Adrenal gland (tissue), 12 donors: ENCODE measurements around the gene GPR35. TPM values are rescaled to one million over a fixed set of nuclear protein-coding genes. Genes with fewer than 3 reads are reported as not detected.

ENCODE experiments used
- DNase-seq, 7 donors: peaks; one replicate each; pipeline ENCODE4 v3.0.0-alpha.2; 2019 to 2020
- H3K27ac ChIP-seq, 5 donors: fragments of 200-600 bp; sonication (generic) in 4 of 5; 1 replicate in 3 of 5; 2 replicates in 2 of 5; pipeline versions ENCODE4 v1.5.1 to v1.8.0; 2016 to 2020; ENCODE audit warnings: mild to moderate bottlenecking in 1 of 5
- H3K27me3 ChIP-seq: fragments of 200-600 bp; 2 replicates; pipeline ENCODE4 v1.8.0; 2021
- H3K36me3 ChIP-seq, 2 donors: fragments of 200-600 bp; replicated peaks in 1 of 2; 1 replicate in 1 of 2; 2 replicates in 1 of 2; pipeline versions ENCODE4 v1.5.1 to v1.8.0; 2018 to 2022
- H3K4me1 ChIP-seq, 2 donors: fragments of 200-600 bp; replicated peaks in 1 of 2; 1 replicate in 1 of 2; 2 replicates in 1 of 2; pipeline versions ENCODE4 v1.5.1 to v1.8.0; 2018 to 2021
- H3K4me3 ChIP-seq, 4 donors: fragments of 200-600 bp; sonication (generic) in 3 of 4; one replicate each; pipeline ENCODE4 v1.5.1; 2016 to 2018
- H3K9me3 ChIP-seq, 3 donors: fragments of 200-600 bp; sonication (generic) in 1 of 3; replicated peaks in 1 of 3; 1 replicate in 2 of 3; 2 replicates in 1 of 3; pipeline versions ENCODE4 v1.5.1 to v1.8.0; 2016 to 2021
- CTCF ChIP-seq, 6 experiments: fragments of 450-650 bp in 4 of 6; fragments of 200-600 bp in 2 of 6; sonication (generic) in 1 of 6; IDR thresholded peaks; 1 replicate in 5 of 6; 2 replicates in 1 of 6; pipeline versions ENCODE4 v1.5.1 to v1.8.0; 2016 to 2021; ENCODE audit warnings: antibody characterized with exemption in 6 of 6, mild to moderate bottlenecking in 2 of 6, moderate library complexity in 1 of 6
- POLR2A ChIP-seq, 2 donors: fragments of 450-650 bp; IDR thresholded peaks; one replicate each; pipeline ENCODE4 v1.6.1; 2017; ENCODE audit warnings: antibody characterized with exemption in 2 of 2, mild to moderate bottlenecking in 2 of 2, moderate library complexity in 1 of 2
- WGBS, 4 donors: extraction: QIAGEN DNeasy Blood & Tissue Kit in 2 of 4; methylation state at CpG; one replicate each; pipeline versions ENCODE4 v1.1.5 to v1.1.7; 2013 to 2017; 5-methylcytosine and 5-hydroxymethylcytosine counted together
- intact Hi-C, 2 donors: fragments of 100-400 bp; cut with DNase I; formaldehyde crosslinking; loops; one replicate each; pipeline versions ENCODE4 v1.14.1 to v1.15.0; 2022 to 2023
- polyA plus RNA-seq, 3 donors: library from polyadenylated mRNA; stranded (reverse); fragments of 200-250 nt in 2 of 3; fragments of 350-450 nt in 1 of 3; fragmentation: Illumina TruSeq in 1 of 3; extraction: RNeasy Lipid Tissue Mini Kit (QIAGEN cat#74804) in 1 of 3; gene quantifications; one replicate each; pipeline ENCODE4 v1.2.3, GENCODE V29; 2013 to 2014
- total RNA-seq, 9 donors: library from RNA; depleted of rRNA in 4 of 9; stranded (reverse); fragments of >200 nt in 4 of 9; fragments of 120-200 nt in 1 of 9; fragmentation: NEBNext Ultra II Directional in 1 of 9; extraction: Animal tissue kit (Norgen Biotek cat#: 25700) in 1 of 9; gene quantifications; one replicate each; pipeline versions ENCODE4 v1.1.0 to v1.2.4, GENCODE V29; 2013 to 2023
- donor health status: healthy with polysubstance abuse.
- donor health status: Bipolar disorder and iron deficiency.
- donor health status: DM: yes; HTN: yes; CAD: no.
- donor health status: DM: no; HTN: no; CAD: no.
- donor health status: DM: no; HTN: no; CAD: no.
- donor health status: DM: yes; HTN: yes; CAD: no.

Gene GPR35
- total and polyA plus RNA-seq, 12 donors, result 0.07 to 5.7 (median 1.0) TPM; not detected in 1

- Histone ChIP-seq H3K27me3 (peaks cover 5% of the 10 kb centered on the region), H3K9me3 (no peaks in the 10 kb centered on the region), H3K27ac (no peak overlapping the region), H3K36me3 (no peaks in the 10 kb centered on the region), H3K4me3 (no peak overlapping the region), H3K4me1 (no peaks in the 10 kb centered on the region)
- WGBS, 4 donors, result 63 to 83% (median 79%) methylated on average over 4 to 36 of the region's 36 CpGs
- intact Hi-C loops, result no loop called here
- DNase-seq, result peak in 2 of 7 donors; percentile 3 to 39
- TF ChIP-seq CTCF (IDR thresholded peaks at IDR 0.05) (no peak), POLR2A (IDR thresholded peaks at IDR 0.05) (no peak)
These were observed 21.1 kb downstream of the GPR35 start for GRCh38 chr2:240646176-240646899.

- TF ChIP-seq POLR2A (IDR thresholded peaks at IDR 0.05) (no peak), CTCF (IDR thresholded peaks at IDR 0.05) (no peak)
- Histone ChIP-seq H3K27ac (no peak overlapping the region), H3K27me3 (peaks cover 5% of the 10 kb centered on the region), H3K9me3 (no peaks in the 10 kb centered on the region), H3K4me1 (no peaks in the 10 kb centered on the region), H3K4me3 (no peak overlapping the region), H3K36me3 (no peaks in the 10 kb centered on the region)
- DNase-seq, result peak in 2 of 7 donors; percentile 5 to 17
- intact Hi-C loops, result no loop called here
- 77 to 95% (median 81%) methylated on average over 6 to 30 of the region's 30 CpGs for WGBS, 4 donors
These were observed 21.7 kb downstream of the GPR35 start for GRCh38 chr2:240646900-240647502.

- H3K36me3 ChIP-seq, result no peaks in the 10 kb centered on the region
- intact Hi-C loops, result no loop called here
- TF ChIP-seq CTCF (IDR thresholded peaks at IDR 0.05), result no peak
- no peak for TF ChIP-seq POLR2A (IDR thresholded peaks at IDR 0.05)
- no peak overlapping the region for H3K27ac ChIP-seq
- no peaks in the 10 kb centered on the region for H3K4me1 ChIP-seq
- peaks cover 5% of the 10 kb centered on the region for H3K27me3 ChIP-seq
- H3K9me3 ChIP-seq, result no peaks in the 10 kb centered on the region
- 75 to 81% (median 78%) methylated on average over 22 of the region's 22 CpGs for WGBS, 4 donors
- H3K4me3 ChIP-seq, result no peak overlapping the region
- peak in 1 of 7 donors; percentile 27 for DNase-seq
These were observed 22.3 kb downstream of the GPR35 start for GRCh38 chr2:240647503-240648154.

GRCh38 chr2:240648155-240648649 is 22.9 kb downstream of the GPR35 start:
- DNase-seq, result peak in 1 of 7 donors; percentile 30
- Histone ChIP-seq H3K27me3 (peaks cover 5% of the 10 kb centered on the region), H3K4me1 (no peaks in the 10 kb centered on the region), H3K36me3 (no peaks in the 10 kb centered on the region), H3K4me3 (no peak overlapping the region), H3K9me3 (no peaks in the 10 kb centered on the region), H3K27ac (no peak overlapping the region)
- intact Hi-C loops, result no loop called here
- no peak for TF ChIP-seq POLR2A (IDR thresholded peaks at IDR 0.05)
- TF ChIP-seq CTCF (IDR thresholded peaks at IDR 0.05), result no peak
- WGBS, 4 donors, result 73 to 85% (median 82%) methylated on average over 4 to 6 of the region's 6 CpGs
